ENCODE data around the gene FAIM2.

FAIM2 gene

DNA sequence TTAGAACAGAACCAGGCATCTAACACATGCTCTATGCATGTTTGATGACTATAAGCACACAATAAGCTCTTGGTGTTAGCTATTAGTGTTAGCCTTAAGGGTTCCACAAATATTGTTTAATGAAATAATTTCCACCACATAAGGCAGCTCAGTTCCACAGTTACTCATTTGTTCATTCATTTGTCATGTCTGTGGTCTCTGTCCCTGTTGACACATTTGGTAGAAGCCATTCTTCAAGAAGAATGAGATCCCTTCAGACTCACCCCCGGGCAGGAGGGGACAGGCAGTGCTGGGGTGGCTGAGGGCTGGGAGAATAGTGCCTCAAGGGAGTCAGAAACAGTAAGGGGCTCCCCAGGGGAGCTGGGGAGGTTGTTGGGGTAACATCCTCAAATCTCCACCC is 3.7 kb upstream of the FAIM2 start:
- no peak for ATAC-seq
- TF ChIP-seq PATZ1 (CRISPR knock-in tag; IDR thresholded peaks at IDR 0.05; ENCODE audit: borderline replicate concordance) = no peak
- no peak for TF ChIP-seq SNAI2 (CRISPR knock-in tag; IDR thresholded peaks at IDR 0.05)
- TF ChIP-seq ZFP30 (CRISPR knock-in tag; IDR thresholded peaks at IDR 0.05) = no peak
- TF ChIP-seq TOX (CRISPR knock-in tag; IDR thresholded peaks at IDR 0.05; ENCODE audit: borderline replicate concordance) = no peak
- TF ChIP-seq ARNTL (CRISPR knock-in tag; IDR thresholded peaks at IDR 0.05; ENCODE audit: borderline replicate concordance, low read depth) = no peak
- TF ChIP-seq, protein P1, sequence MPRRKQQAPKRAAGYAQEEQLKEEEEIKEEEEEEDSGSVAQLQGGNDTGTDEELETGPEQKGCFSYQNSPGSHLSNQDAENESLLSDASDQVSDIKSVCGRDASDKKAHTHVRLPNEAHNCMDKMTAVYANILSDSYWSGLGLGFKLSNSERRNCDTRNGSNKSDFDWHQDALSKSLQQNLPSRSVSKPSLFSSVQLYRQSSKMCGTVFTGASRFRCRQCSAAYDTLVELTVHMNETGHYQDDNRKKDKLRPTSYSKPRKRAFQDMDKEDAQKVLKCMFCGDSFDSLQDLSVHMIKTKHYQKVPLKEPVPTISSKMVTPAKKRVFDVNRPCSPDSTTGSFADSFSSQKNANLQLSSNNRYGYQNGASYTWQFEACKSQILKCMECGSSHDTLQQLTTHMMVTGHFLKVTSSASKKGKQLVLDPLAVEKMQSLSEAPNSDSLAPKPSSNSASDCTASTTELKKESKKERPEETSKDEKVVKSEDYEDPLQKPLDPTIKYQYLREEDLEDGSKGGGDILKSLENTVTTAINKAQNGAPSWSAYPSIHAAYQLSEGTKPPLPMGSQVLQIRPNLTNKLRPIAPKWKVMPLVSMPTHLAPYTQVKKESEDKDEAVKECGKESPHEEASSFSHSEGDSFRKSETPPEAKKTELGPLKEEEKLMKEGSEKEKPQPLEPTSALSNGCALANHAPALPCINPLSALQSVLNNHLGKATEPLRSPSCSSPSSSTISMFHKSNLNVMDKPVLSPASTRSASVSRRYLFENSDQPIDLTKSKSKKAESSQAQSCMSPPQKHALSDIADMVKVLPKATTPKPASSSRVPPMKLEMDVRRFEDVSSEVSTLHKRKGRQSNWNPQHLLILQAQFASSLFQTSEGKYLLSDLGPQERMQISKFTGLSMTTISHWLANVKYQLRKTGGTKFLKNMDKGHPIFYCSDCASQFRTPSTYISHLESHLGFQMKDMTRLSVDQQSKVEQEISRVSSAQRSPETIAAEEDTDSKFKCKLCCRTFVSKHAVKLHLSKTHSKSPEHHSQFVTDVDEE (CRISPR knock-in tag; IDR thresholded peaks at IDR 0.05) = no peak

DNA sequence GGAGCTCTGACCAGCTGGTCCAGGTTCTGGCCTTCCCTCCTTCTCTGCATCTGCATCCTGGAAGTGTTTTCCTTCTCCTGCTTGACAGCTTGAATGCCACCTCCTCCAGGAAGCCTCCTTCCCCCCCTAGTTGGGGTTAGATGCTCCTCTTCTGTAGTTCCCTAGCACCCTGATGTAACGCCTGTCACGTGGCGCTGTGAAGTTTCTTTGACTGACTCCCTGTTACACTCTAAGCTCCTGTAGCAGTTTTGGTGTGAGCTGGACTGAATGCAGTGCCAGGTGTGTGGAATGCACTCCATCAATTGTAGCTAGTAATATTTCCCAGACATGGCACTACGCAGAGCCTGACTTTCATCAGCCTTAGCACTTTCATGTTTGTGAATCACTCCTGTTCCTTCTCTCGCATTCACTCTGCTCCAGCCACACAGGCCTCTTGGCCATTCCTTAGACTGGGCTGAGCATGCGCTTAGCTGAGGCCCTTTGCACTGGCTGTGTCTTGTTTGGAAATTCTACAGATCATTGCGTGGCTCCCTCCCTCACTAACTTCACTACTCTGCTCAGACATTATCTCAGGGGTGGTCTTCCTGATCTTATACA is 2.1 kb upstream of the FAIM2 start:
- ATAC-seq = no peak
- TF ChIP-seq ZNF70 (CRISPR knock-in tag; IDR thresholded peaks at IDR 0.05) = no peak

DNA sequence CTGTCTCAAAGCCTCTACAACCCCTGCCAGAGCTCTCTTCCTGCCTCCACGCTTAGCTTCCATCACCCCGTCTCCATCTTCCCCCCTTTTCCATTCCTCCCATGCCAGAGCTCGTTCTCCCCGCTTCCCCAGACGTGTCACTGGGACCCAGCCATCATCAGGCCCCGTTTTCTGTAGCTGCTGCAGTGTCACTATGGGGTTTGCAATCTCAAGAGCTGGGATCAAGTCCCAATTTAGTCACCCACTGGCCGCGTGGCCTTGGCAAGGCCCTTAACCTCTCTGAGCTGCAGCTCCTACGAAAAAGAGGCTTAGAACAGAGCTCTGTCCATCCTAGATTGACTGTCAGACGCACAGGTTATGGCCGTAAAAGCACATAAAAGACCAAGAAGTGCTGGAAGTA is 901 bp upstream of the FAIM2 start:
- no peak for ATAC-seq
- no peak for TF ChIP-seq CSRNP3 (CRISPR knock-in tag; IDR thresholded peaks at IDR 0.05)
- TF ChIP-seq TOX (CRISPR knock-in tag; IDR thresholded peaks at IDR 0.05; ENCODE audit: borderline replicate concordance) = no peak
- no peak for TF ChIP-seq TCF4 (CRISPR knock-in tag; IDR thresholded peaks at IDR 0.05; ENCODE audit: borderline replicate concordance)
- no peak for TF ChIP-seq ZFP3 (CRISPR knock-in tag; IDR thresholded peaks at IDR 0.05)
- no peak for TF ChIP-seq GLIS3 (CRISPR knock-in tag; IDR thresholded peaks at IDR 0.05)
- TF ChIP-seq ZFP30 (CRISPR knock-in tag; IDR thresholded peaks at IDR 0.05) = no peak
- TF ChIP-seq SNAI2 (CRISPR knock-in tag; IDR thresholded peaks at IDR 0.05) = no peak
- no peak for TF ChIP-seq ISL1 (CRISPR knock-in tag; IDR thresholded peaks at IDR 0.05)
- no peak for TF ChIP-seq ZNF70 (CRISPR knock-in tag; IDR thresholded peaks at IDR 0.05)

GRCh38 chr12:49903351-49903699 is 375 bp downstream of the FAIM2 start:
- peak; percentile 8; the same call in 2 of the 3 replicates for ATAC-seq
- TF ChIP-seq ISL1 (CRISPR knock-in tag; IDR thresholded peaks at IDR 0.05) = no peak
- no peak for TF ChIP-seq CSDC2 (CRISPR knock-in tag; IDR thresholded peaks at IDR 0.05)
- TF ChIP-seq, protein P2, sequence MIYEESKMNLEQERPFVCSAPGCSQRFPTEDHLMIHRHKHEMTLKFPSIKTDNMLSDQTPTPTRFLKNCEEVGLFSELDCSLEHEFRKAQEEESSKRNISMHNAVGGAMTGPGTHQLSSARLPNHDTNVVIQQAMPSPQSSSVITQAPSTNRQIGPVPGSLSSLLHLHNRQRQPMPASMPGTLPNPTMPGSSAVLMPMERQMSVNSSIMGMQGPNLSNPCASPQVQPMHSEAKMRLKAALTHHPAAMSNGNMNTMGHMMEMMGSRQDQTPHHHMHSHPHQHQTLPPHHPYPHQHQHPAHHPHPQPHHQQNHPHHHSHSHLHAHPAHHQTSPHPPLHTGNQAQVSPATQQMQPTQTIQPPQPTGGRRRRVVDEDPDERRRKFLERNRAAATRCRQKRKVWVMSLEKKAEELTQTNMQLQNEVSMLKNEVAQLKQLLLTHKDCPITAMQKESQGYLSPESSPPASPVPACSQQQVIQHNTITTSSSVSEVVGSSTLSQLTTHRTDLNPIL (CRISPR knock-in tag; IDR thresholded peaks at IDR 0.05; ENCODE audit: low read depth) = no peak
- no peak for TF ChIP-seq POU6F1 (CRISPR knock-in tag; IDR thresholded peaks at IDR 0.05; ENCODE audit: borderline replicate concordance, low read depth)
- TF ChIP-seq, protein P1 (CRISPR knock-in tag; IDR thresholded peaks at IDR 0.05) = no peak
- no peak for TF ChIP-seq OSR1 (CRISPR knock-in tag; IDR thresholded peaks at IDR 0.05)
- no peak for TF ChIP-seq ZNF70 (CRISPR knock-in tag; IDR thresholded peaks at IDR 0.05)
- TF ChIP-seq ZFP3 (CRISPR knock-in tag; IDR thresholded peaks at IDR 0.05) = no peak
